Smooth muscle cell (in vitro differentiated cells): ENCODE measurements around the gene EZH1. TPM values are rescaled to one million over a fixed set of nuclear protein-coding genes. Genes with fewer than 3 reads are reported as not detected.

Experiments
- DNase-seq: peaks from one replicate; lab custom pipeline; 2025; ENCODE audit not compliant: unreplicated experiment; lab: John Stamatoyannopoulos, UW
- H2AFZ ChIP-seq: fragments of 200-600 bp; sonication (generic); 2 replicates; pipeline ENCODE4 v1.6.0; 2016; ENCODE audit warnings: antibody characterized with exemption, low read depth, mild to moderate bottlenecking
- H3F3A ChIP-seq: fragments of 200-600 bp; sonication (generic); 2 replicates; pipeline ENCODE4 v1.6.0; 2017; ENCODE audit warnings: antibody characterized with exemption, low read depth
- H3K27ac ChIP-seq: fragments of 200-600 bp; sonication (generic); 2 replicates; pipeline ENCODE4 v1.5.1; 2016; ENCODE audit warnings: low read depth, mild to moderate bottlenecking
- H3K27me3 ChIP-seq: fragments of 200-600 bp; sonication (generic); 2 replicates; pipeline ENCODE4 v1.6.1; 2016; ENCODE audit warnings: low read depth, mild to moderate bottlenecking
- H3K36me3 ChIP-seq: fragments of 200-600 bp; sonication (generic); 2 replicates; pipeline ENCODE4 v1.5.1; 2016; ENCODE audit warnings: low read depth
- H3K4me1 ChIP-seq: fragments of 200-600 bp; sonication (generic); 2 replicates; pipeline ENCODE4 v1.5.1; 2016; ENCODE audit warnings: low read depth
- H3K4me2 ChIP-seq: fragments of 200-600 bp; sonication (generic); 2 replicates; pipeline ENCODE4 v1.6.0; 2016; ENCODE audit warnings: mild to moderate bottlenecking
- H3K4me3 ChIP-seq: fragments of 200-600 bp; sonication (generic); 2 replicates; pipeline ENCODE4 v1.5.1; 2016; ENCODE audit warnings: mild to moderate bottlenecking
- H3K79me2 ChIP-seq: fragments of 200-600 bp; sonication (generic); 2 replicates; pipeline ENCODE4 v1.6.0; 2016; ENCODE audit warnings: low read depth, mild to moderate bottlenecking
- H3K9ac ChIP-seq: fragments of 200-600 bp; sonication (generic); 2 replicates; pipeline ENCODE4 v1.6.0; 2016; ENCODE audit warnings: low read depth
- H3K9me3 ChIP-seq: fragments of 200-600 bp; sonication (generic); replicated peaks from 2 replicates; pipeline ENCODE4 v1.5.1; 2016; ENCODE audit warnings: low read depth
- H4K20me1 ChIP-seq: fragments of 200-600 bp; sonication (generic); 2 replicates; pipeline ENCODE4 v1.6.0; 2016; ENCODE audit warnings: low read depth
- CTCF ChIP-seq: fragments of 200-600 bp; sonication (generic); IDR thresholded peaks from 2 replicates; pipeline ENCODE4 v1.5.1; 2017; ENCODE audit warnings: borderline replicate concordance, mild to moderate bottlenecking, antibody characterized with exemption; ENCODE audit not compliant: insufficient read depth, poor library complexity, severe bottlenecking
- WGBS: methylation state at CpG from one replicate; pipeline ENCODE4 v1.1.7; 2016; ENCODE audit warnings: low lambda C conversion rate; 5-methylcytosine and 5-hydroxymethylcytosine counted together
- polyA plus RNA-seq: library from polyadenylated mRNA; unstranded; fragments of >200 nt; fragmentation: Nextera tagmentation; extraction: Ambion mirVana; gene quantifications from 2 replicates; pipeline ENCODE4 v1.2.1, GENCODE V29; 2016
- total RNA-seq: library from RNA; depleted of rRNA; stranded (reverse); fragments of >200 nt; gene quantifications from 2 replicates; pipeline ENCODE4 v1.2.3, GENCODE V29; 2014

EZH1 gene
- total and polyA plus RNA-seq, 2 experiments from 2014 or later = 8.0 to 19.4 TPM

- no peaks in the 10 kb centered on the region for H3K36me3 ChIP-seq
- TF ChIP-seq CTCF = no peak
- H3K9me3 ChIP-seq = no peaks in the 10 kb centered on the region
- H3K4me1 ChIP-seq = peaks cover 34% of the 10 kb centered on the region
- H3F3A ChIP-seq = peaks cover 22% of the 10 kb centered on the region
- H4K20me1 ChIP-seq = peaks cover 7% of the 10 kb centered on the region
- H3K79me2 ChIP-seq = no peaks in the 10 kb centered on the region
- peak within 1 kb of the TSS; percentile 7 for H3K9ac ChIP-seq
- no peaks in the 10 kb centered on the region for H3K27me3 ChIP-seq
- peak within 1 kb of the TSS; percentile 54 for H3K4me3 ChIP-seq
- peak; percentile 64 for DNase-seq
- H3K4me2 ChIP-seq = peak within 1 kb of the TSS; percentile 86
- peak within 1 kb of the TSS; percentile 32 for H3K27ac ChIP-seq
- peak within 1 kb of the TSS; percentile 22 for H2AFZ ChIP-seq
- WGBS = 14% methylated on average over 19 of the region's 22 CpGs
Measured at GRCh38 chr17:42681976-42682721, 62.7 kb downstream of the EZH1 start, which contains the start of gene CNTNAP1. Gene CNTNAP1 (plus strand): TSS chr17:42682531. CDS start chr17:42682830, 299 bp downstream.

- no peak for DNase-seq
- H3K4me1 ChIP-seq = peaks cover 37% of the 10 kb centered on the region
- no peaks in the 10 kb centered on the region for H3K27me3 ChIP-seq
- peaks cover 18% of the 10 kb centered on the region for H4K20me1 ChIP-seq
- H2AFZ ChIP-seq = peak overlapping the region; percentile 55
- H3K9me3 ChIP-seq = no peaks in the 10 kb centered on the region
- H3K9ac ChIP-seq = no peak overlapping the region
- 82% methylated on average over 20 of the region's 20 CpGs for WGBS
- no peaks in the 10 kb centered on the region for H3K36me3 ChIP-seq
- TF ChIP-seq CTCF = no peak
- peak overlapping the region; percentile 97 for H3K4me2 ChIP-seq
- no peak overlapping the region for H3K27ac ChIP-seq
- no peak overlapping the region for H3K4me3 ChIP-seq
- H3K79me2 ChIP-seq = peaks cover 6% of the 10 kb centered on the region
- peaks cover 22% of the 10 kb centered on the region for H3F3A ChIP-seq
Measured at GRCh38 chr17:42680331-42680808, 64.5 kb downstream of the EZH1 start.

- Histone ChIP-seq H3K9ac (peak overlapping the region; percentile 70), H3K4me3 (peak overlapping the region; percentile 65), H3K79me2 (peaks cover 6% of the 10 kb centered on the region), H3K27ac (peak overlapping the region; percentile 94), H4K20me1 (peaks cover 24% of the 10 kb centered on the region), H3K9me3 (no peaks in the 10 kb centered on the region), H3F3A (peaks cover 22% of the 10 kb centered on the region), H3K27me3 (no peaks in the 10 kb centered on the region), H3K36me3 (no peaks in the 10 kb centered on the region), H3K4me2 (peak overlapping the region; percentile 97), H3K4me1 (peaks cover 42% of the 10 kb centered on the region), H2AFZ (peak overlapping the region; percentile 88)
- 10% methylated on average over 77 of the region's 78 CpGs for WGBS
- peak; percentile 45 for DNase-seq
- peak; percentile 86 for TF ChIP-seq CTCF
Measured at GRCh38 chr17:42679492-42680330, 65.1 kb downstream of the EZH1 start.
